Colonic mucosa (tissue), 4 donors: Measurements from ENCODE around the gene CLIC6. TPM values are rescaled to one million over a fixed set of nuclear protein-coding genes. Genes with fewer than 3 reads are reported as not detected.

Source experiments
- DNase-seq: peaks from one replicate; pipeline ENCODE4 v3.0.0-alpha.2; 2020
- H3K27ac ChIP-seq: fragments of 200-600 bp; one replicate; pipeline ENCODE4 v1.8.0; 2021
- H3K27me3 ChIP-seq: fragments of 200-600 bp; one replicate; pipeline ENCODE4 v1.8.0; 2021
- H3K36me3 ChIP-seq: fragments of 200-600 bp; one replicate; pipeline ENCODE4 v1.8.0; 2021
- H3K4me1 ChIP-seq: fragments of 200-600 bp; one replicate; pipeline ENCODE4 v1.8.0; 2021; ENCODE audit warnings: mild to moderate bottlenecking
- H3K4me3 ChIP-seq: fragments of 200-600 bp; one replicate; pipeline ENCODE4 v1.8.0; 2021
- H3K9ac ChIP-seq, 2 donors: one replicate each; pipeline ENCODE4 v1.7.0; 2013; ENCODE audit warnings: control low read depth in 2 of 2, low read depth in 2 of 2, low read length in 2 of 2
- H3K9me3 ChIP-seq: fragments of 200-600 bp; one replicate; pipeline ENCODE4 v1.8.0; 2021
- intact Hi-C: fragments of 100-400 bp; cut with DNase I; formaldehyde crosslinking; loops from one replicate; pipeline ENCODE4 v1.14.1; 2022
- total RNA-seq, 2 donors: library from RNA; stranded (reverse); fragmentation: NEBNext Ultra II Directional in 1 of 2; extraction: Animal tissue kit (Norgen Biotek cat#: 25700) in 1 of 2; gene quantifications; one replicate each; pipeline ENCODE4 v1.2.1, GENCODE V29; 2021
- TF ChIP-seq, protein P1 (sequence below): fragments of 200-600 bp; IDR thresholded peaks from one replicate; pipeline ENCODE4 v1.8.0; 2022; ENCODE audit warnings: antibody characterized with exemption, mild to moderate bottlenecking
- donor health status: healthy.
- donor health status: DM: no; HTN: no; CAD: no.
- donor health status: DM: no; HTN: no; CAD: no.

The CLIC6 gene
- total RNA-seq, 2 donors from 2014 or later = 9.4 to 12.8 TPM

DNA sequence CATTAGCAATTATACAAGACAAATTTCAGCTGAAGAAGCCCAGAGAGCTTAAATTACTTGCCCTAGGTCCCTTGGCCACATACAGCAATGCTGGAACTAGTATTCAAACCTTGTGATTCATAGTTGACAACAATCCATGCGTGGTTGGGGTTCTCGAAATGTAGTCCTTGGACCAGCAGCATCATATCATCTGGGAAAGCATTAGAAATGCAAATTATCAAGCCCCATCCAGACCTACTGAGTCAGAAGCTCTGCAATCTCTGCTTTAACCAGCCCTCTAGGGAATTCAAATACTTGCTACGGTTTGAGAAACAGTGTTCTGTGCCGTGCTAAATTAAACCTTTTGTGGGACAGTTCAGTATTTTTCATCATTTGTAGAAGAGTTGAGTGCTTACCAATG is 65.1 kb downstream of the CLIC6 start:
- H3K4me1 ChIP-seq = no peaks in the 10 kb centered on the region

DNA sequence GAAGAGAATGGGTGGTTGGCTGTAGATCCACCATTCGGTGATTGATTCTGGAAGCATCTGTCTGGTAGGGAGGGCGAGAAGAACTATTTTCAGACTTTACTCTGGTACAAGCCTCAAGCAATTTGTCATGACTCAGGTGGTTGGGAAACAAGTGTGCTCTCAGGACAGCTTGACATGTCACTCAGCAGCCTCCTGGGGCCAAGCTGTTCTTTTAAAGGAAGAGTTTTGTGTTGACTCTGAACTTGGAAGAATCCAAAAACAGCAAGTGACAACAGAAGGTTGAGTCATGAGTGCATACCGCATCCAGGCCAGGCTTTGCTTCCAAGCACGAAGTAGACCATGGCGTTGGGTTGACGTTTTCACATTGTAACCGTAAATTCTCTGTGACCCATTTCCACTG is 65.9 kb downstream of the CLIC6 start:
- Histone ChIP-seq H3K27ac (no peak overlapping the region), H3K9ac (no peak overlapping the region), H3K9me3 (no peaks in the 10 kb centered on the region), H3K27me3 (no peaks in the 10 kb centered on the region), H3K36me3 (no peaks in the 10 kb centered on the region), H3K4me3 (no peak overlapping the region), H3K4me1 (no peaks in the 10 kb centered on the region)
- intact Hi-C loops = no loop called here
- no peak for DNase-seq
- TF ChIP-seq, protein P1, sequence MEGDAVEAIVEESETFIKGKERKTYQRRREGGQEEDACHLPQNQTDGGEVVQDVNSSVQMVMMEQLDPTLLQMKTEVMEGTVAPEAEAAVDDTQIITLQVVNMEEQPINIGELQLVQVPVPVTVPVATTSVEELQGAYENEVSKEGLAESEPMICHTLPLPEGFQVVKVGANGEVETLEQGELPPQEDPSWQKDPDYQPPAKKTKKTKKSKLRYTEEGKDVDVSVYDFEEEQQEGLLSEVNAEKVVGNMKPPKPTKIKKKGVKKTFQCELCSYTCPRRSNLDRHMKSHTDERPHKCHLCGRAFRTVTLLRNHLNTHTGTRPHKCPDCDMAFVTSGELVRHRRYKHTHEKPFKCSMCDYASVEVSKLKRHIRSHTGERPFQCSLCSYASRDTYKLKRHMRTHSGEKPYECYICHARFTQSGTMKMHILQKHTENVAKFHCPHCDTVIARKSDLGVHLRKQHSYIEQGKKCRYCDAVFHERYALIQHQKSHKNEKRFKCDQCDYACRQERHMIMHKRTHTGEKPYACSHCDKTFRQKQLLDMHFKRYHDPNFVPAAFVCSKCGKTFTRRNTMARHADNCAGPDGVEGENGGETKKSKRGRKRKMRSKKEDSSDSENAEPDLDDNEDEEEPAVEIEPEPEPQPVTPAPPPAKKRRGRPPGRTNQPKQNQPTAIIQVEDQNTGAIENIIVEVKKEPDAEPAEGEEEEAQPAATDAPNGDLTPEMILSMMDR = no peak

More for the DNA sequence above, 65.1 kb downstream of the CLIC6 start:
- H3K4me3 ChIP-seq = no peak overlapping the region
- H3K27ac ChIP-seq = no peak overlapping the region
- intact Hi-C loops = no loop called here
- no peaks in the 10 kb centered on the region for H3K36me3 ChIP-seq
- TF ChIP-seq, protein P1 = no peak
- no peaks in the 10 kb centered on the region for H3K9me3 ChIP-seq
- H3K9ac ChIP-seq = no peak overlapping the region
- H3K27me3 ChIP-seq = no peaks in the 10 kb centered on the region
- DNase-seq = no peak

DNA sequence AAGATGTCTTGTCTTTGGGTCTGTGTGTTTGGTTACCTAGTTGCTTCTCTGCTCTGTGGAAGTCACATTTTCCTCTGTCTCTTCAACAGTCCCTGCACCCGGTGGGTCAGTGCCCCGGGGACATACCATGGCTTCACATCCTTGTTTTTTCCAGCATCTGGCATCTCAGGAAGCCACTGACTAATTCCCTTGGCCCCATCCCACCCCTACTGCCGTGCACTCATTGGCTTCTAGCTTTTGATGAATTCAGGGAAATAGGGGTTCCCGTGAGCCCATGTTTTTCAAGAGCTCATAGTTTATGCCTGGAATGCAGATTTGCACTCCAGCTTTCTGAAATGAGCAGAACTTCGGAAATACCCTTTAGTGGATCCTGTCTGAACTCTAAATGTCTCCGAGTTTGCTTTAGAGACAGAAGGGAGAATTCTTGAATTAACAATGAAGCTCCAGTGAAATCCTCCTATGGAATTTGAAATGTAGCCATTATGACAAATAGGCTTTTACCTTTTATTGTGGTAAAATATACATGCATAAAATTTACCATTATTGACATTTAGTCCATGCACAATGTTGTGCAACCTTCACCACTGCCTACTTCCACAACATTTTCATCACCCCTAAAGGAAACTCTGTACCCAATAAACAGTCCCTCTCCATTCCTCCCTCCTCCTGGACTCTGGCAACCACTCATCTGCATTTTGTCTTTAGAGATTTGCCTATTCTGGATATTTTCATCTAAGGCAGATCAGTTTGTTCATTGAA is 67.5 kb downstream of the CLIC6 start:
- no peaks in the 10 kb centered on the region for H3K36me3 ChIP-seq
- H3K4me3 ChIP-seq = no peak overlapping the region
- no peak overlapping the region for H3K9ac ChIP-seq
- H3K27me3 ChIP-seq = no peaks in the 10 kb centered on the region
- TF ChIP-seq, protein P1 = no peak
- no peaks in the 10 kb centered on the region for H3K9me3 ChIP-seq
- no peak overlapping the region for H3K27ac ChIP-seq
- no peaks in the 10 kb centered on the region for H3K4me1 ChIP-seq
- DNase-seq = no peak
- intact Hi-C loops = no loop called here

DNA sequence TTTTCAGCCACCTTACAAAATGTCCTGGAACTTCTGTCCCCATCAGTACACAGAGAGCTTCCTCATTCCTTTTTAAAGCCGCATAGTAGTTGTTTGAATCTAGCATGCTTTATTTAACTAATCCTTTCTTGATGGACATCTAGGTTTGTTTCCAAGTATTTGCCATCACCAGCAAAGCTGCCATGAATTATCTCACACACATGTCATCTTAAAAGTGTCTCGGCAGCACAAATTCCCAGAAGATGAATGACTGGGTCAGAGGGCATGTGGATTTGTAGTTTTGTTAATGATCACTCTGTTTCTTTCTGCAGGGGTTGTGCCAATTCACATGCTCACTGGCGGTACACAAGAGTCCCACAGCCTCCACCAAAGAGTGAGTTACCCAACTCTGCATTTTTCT is 68.3 kb downstream of the CLIC6 start:
- TF ChIP-seq, protein P1 = no peak
- no peaks in the 10 kb centered on the region for H3K9me3 ChIP-seq
- H3K4me3 ChIP-seq = no peak overlapping the region
- no peak overlapping the region for H3K9ac ChIP-seq
- no peaks in the 10 kb centered on the region for H3K27me3 ChIP-seq
- DNase-seq = no peak
- H3K27ac ChIP-seq = no peak overlapping the region
- H3K36me3 ChIP-seq = no peaks in the 10 kb centered on the region
- intact Hi-C loops = no loop called here
- no peaks in the 10 kb centered on the region for H3K4me1 ChIP-seq

DNA sequence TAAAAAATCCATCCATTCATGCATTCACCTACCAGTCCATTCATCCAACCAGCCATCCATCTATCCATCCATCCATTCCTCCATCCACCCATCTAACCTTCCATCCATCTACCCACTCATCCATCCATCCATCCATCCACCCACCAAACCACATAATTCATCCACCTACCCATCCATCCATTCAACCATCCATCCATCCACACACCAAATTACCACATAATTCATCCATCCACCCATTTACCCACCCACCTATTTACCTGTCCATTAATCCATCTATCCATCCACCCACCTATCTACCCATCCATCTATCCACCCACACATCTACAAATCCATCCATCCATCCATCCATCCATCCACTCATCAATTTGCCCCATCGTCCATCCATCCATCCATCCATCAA is 71.4 kb downstream of the CLIC6 start:
- DNase-seq = no peak
- no peak overlapping the region for H3K9ac ChIP-seq
- H3K27ac ChIP-seq = no peak overlapping the region
- no peak overlapping the region for H3K4me3 ChIP-seq
- no peaks in the 10 kb centered on the region for H3K4me1 ChIP-seq
- intact Hi-C loops = loop anchor here (10.0 kb wide), 1 partner anchor 1205 kb away; no protein-coding TSS in a partner anchor
- no peaks in the 10 kb centered on the region for H3K36me3 ChIP-seq
- H3K27me3 ChIP-seq = no peaks in the 10 kb centered on the region
- TF ChIP-seq, protein P1 = no peak
- H3K9me3 ChIP-seq = no peaks in the 10 kb centered on the region
